Measurements from ENCODE around the gene TCP11L2.

- TF ChIP-seq CTCF (IDR thresholded peaks at IDR 0.05; ENCODE audit: insufficient read depth, low read depth, low read length) (no peak), EZH2 (IDR thresholded peaks at IDR 0.05; ENCODE audit: insufficient read depth, low read length) (no peak)
Measured at GRCh38 chr12:106284358-106285105, 18.0 kb upstream of the TCP11L2 start.

All from astrocyte (in vitro differentiated cells and primary cell).